Left lung (tissue), 10 donors: ENCODE measurements around the gene GGT5. TPM values are rescaled to one million over a fixed set of nuclear protein-coding genes. Genes with fewer than 3 reads are reported as not detected.
A peak's percentile ranks its signal among the peaks of the same experiment; 100 is the strongest.
"Not testable (repeated sequence)": the region's sequence is repeated elsewhere in the genome, so short reads cannot be mapped to it uniquely, and the experiment has no call there.

Experiments
- ATAC-seq: fragments of 200-7000 bp; cut with Tn5 transposase; one replicate; pipeline ENCODE4 v1.9.1; 2020; ENCODE audit warnings: moderate library complexity
- DNase-seq, 4 donors: peaks; one replicate each; pipeline ENCODE4 v3.0.0-alpha.2; 2013 to 2020
- H3K27ac ChIP-seq, 2 donors: fragments of 200-600 bp; sonication (generic) in 1 of 2; one replicate each; pipeline versions ENCODE4 v1.5.0 to v1.8.0; 2020 to 2021
- H3K27me3 ChIP-seq, 2 donors: fragments of 200-600 bp; sonication (generic) in 1 of 2; one replicate each; pipeline versions ENCODE4 v1.5.0 to v1.8.0; 2020 to 2021
- H3K36me3 ChIP-seq, 2 donors: fragments of 200-600 bp; sonication (generic) in 1 of 2; one replicate each; pipeline versions ENCODE4 v1.5.0 to v1.8.0; 2020 to 2021
- H3K4me1 ChIP-seq, 2 donors: fragments of 200-600 bp; one replicate each; pipeline ENCODE4 v1.8.0; 2021
- H3K4me3 ChIP-seq, 2 donors: fragments of 200-600 bp; sonication (generic) in 1 of 2; one replicate each; pipeline versions ENCODE4 v1.5.0 to v1.8.0; 2020 to 2021; ENCODE audit warnings: mild to moderate bottlenecking in 1 of 2
- H3K9me3 ChIP-seq, 2 donors: fragments of 200-600 bp; sonication (generic) in 1 of 2; one replicate each; pipeline versions ENCODE4 v1.5.0 to v1.8.0; 2020 to 2021
- intact Hi-C, 2 donors: fragments of 100-400 bp; cut with DNase I; formaldehyde crosslinking; loops; one replicate each; pipeline versions ENCODE4 v1.11.2 to v1.14.2; 2022
- polyA plus RNA-seq, 6 donors: library from polyadenylated mRNA; unstranded; fragments of 120-200 nt; gene quantifications; one replicate each; pipeline ENCODE4 v1.2.1, GENCODE V29; 2013; ENCODE audit not compliant: insufficient read length in 6 of 6
- total RNA-seq, 2 donors: library from RNA; stranded (reverse); fragmentation: NEBNext Ultra II Directional; extraction: Animal tissue kit (Norgen Biotek cat#: 25700); gene quantifications; one replicate each; pipeline ENCODE4 v1.2.1, GENCODE V29; 2021
- TF ChIP-seq, protein P1 (sequence below), 2 donors: fragments of 200-600 bp; sonication (generic) in 1 of 2; IDR thresholded peaks; one replicate each; pipeline versions ENCODE4 v1.5.0 to v1.8.0; 2021; ENCODE audit warnings: antibody characterized with exemption in 2 of 2
- donor health status: DM: no; HTN: yes; CAD: no.
- donor health status: DM: no; HTN: no; CAD: no.

GGT5 gene
- total and polyA plus RNA-seq, 8 donors = 10.6 to 25.6 (median 13.5) TPM

DNA sequence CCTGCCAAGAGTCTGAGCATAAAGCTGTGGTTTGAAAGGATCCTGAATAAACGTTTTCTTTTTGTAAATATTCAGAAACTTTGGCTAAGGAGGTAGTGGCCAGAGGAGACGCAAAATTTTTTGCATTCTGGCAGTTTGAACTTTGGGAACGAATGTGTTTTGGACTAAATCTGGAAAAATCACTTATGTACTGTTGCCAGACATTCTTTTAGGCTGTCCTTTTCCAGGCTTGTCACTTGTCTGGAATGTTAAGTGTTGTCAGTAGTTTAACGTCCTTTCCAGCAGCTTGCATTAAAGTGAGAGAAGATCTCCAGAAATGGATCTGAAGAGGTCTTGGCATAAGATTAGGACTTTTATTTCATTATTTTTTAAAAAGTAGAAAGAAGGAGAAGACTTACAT lies 44.2 kb upstream of the GGT5 start:
- H3K27me3 ChIP-seq = no peaks in the 10 kb centered on the region
- H3K4me1 ChIP-seq = peaks cover 42 to 62% of the 10 kb centered on the region in 2 donors
- intact Hi-C loops = no loop called here
- no peak overlapping the region for H3K4me3 ChIP-seq
- DNase-seq (peak in 2 of 4 donors; percentile 88 to 89), ATAC-seq (peak; percentile 56)
- H3K36me3 ChIP-seq = no peaks in the 10 kb centered on the region
- TF ChIP-seq, protein P1, sequence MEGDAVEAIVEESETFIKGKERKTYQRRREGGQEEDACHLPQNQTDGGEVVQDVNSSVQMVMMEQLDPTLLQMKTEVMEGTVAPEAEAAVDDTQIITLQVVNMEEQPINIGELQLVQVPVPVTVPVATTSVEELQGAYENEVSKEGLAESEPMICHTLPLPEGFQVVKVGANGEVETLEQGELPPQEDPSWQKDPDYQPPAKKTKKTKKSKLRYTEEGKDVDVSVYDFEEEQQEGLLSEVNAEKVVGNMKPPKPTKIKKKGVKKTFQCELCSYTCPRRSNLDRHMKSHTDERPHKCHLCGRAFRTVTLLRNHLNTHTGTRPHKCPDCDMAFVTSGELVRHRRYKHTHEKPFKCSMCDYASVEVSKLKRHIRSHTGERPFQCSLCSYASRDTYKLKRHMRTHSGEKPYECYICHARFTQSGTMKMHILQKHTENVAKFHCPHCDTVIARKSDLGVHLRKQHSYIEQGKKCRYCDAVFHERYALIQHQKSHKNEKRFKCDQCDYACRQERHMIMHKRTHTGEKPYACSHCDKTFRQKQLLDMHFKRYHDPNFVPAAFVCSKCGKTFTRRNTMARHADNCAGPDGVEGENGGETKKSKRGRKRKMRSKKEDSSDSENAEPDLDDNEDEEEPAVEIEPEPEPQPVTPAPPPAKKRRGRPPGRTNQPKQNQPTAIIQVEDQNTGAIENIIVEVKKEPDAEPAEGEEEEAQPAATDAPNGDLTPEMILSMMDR (IDR thresholded peaks at IDR 0.05) = no peak
- peak overlapping the region; percentile 14 to 43 for H3K27ac ChIP-seq
- H3K9me3 ChIP-seq = no peaks in the 10 kb centered on the region

DNA sequence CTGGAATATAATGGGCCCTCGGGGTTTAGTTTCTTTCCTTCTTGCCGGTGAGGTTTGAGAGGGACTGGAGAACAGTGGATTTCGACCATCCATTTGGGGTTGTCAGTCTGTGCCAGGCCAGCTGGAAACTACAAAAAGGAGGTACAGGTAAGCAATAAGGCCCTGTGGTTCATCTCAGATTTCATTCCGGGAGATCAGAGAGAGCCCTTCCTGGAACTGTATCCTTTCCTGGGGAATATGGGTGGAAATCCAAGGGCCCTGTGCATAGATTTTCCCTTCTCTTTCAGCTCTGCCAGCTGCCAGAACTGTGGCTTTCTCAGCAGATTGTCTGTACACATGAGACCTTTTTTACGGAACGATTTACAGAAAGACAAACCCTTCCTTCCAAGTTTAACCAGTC lies 42.9 kb upstream of the GGT5 start:
- H3K4me1 ChIP-seq = peaks cover 42 to 57% of the 10 kb centered on the region in 2 donors
- H3K27me3 ChIP-seq, DNase-seq, ATAC-seq, H3K9me3 ChIP-seq, intact Hi-C loops, H3K4me3 ChIP-seq, H3K36me3 ChIP-seq: not testable (repeated sequence)
- H3K27ac ChIP-seq = peak overlapping the region in 1 of 2 donors; percentile 36

DNA sequence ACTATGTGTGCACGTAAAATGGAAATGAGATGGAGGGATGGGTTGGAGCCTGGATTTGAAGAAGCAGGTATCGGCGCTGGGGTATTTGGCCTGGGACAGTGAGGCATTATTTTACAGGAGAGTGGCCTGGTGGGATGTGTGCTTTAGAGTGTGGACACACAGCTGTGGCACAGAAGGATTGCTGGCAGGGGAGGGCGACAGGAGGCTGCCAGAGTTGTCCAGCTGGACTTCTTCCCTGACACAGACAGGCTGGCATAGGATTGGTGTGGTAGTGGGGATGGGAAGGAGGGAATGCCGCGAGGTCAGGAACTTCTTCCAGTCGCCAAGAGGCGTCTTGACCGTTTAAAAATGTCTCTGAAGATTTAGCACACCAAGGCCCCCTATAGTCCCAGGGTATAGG lies 42.3 kb upstream of the GGT5 start:
- DNase-seq = not testable (repeated sequence)

DNA sequence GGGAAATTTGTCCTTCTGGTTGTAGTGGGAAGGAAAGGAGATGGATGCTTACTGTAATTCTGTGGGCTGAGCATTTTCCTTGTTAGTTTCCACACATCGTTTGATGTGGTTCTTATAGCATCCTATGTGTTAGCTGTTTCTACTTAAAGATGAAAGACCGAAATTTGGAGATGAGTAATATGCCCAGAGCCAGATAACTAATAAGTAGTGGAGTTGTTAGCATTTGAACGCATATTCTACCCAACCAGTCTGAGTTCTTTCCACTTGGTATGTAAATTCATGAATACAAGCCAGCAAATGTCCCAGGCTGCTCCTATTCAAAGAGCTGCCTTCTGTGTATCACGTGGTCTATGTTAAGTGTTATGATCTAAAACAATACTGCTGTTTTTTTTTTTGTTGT lies 40.4 kb upstream of the GGT5 start:
- Histone ChIP-seq H3K27ac (peak overlapping the region; percentile 4 to 55), H3K4me3 (no peak overlapping the region), H3K36me3 (no peaks in the 10 kb centered on the region), H3K27me3 (no peaks in the 10 kb centered on the region), H3K9me3 (no peaks in the 10 kb centered on the region), H3K4me1 (peaks cover 28 to 42% of the 10 kb centered on the region in 2 donors)
- ATAC-seq = no peak
- peak in 1 of 4 donors; percentile 48 for DNase-seq
- TF ChIP-seq, protein P1 (IDR thresholded peaks at IDR 0.05) = no peak
- intact Hi-C loops = no loop called here

More for the DNA sequence above, 42.3 kb upstream of the GGT5 start:
- H3K9me3 ChIP-seq, ATAC-seq, H3K27me3 ChIP-seq, H3K36me3 ChIP-seq, intact Hi-C loops, H3K4me3 ChIP-seq: not testable (repeated sequence)
- peak overlapping the region in 1 of 2 donors; percentile 36 for H3K27ac ChIP-seq
- peaks cover 42 to 57% of the 10 kb centered on the region in 2 donors for H3K4me1 ChIP-seq

DNA sequence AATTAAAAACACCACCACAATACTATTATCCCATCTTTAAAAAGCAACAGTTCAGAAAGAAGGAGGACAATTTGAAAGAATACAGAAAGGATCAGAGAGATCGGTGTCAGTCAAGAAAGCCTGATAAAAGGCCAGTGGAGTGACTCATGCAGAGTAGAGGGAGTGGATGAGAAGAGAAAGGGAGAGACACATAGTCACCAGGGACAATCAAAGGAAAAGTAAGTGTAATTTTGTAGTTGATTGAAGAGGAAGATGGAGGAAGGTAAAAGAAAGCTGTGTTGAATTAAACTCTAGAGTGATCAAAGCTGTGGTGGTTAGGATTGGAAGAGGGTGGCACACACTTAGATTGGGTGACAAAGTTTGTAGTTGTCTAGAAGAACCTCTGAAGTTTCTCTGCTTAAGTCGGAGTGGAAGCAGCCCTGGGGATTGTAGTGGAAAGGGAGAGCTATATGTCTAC lies 39.9 kb upstream of the GGT5 start:
- H3K27me3 ChIP-seq = no peaks in the 10 kb centered on the region
- peak overlapping the region; percentile 4 to 55 for H3K27ac ChIP-seq
- TF ChIP-seq, protein P1 (IDR thresholded peaks at IDR 0.05) = no peak
- ATAC-seq (no peak), DNase-seq (no peak)
- no peaks in the 10 kb centered on the region for H3K36me3 ChIP-seq
- no peak overlapping the region for H3K4me3 ChIP-seq
- no peaks in the 10 kb centered on the region for H3K9me3 ChIP-seq
- peaks cover 24 to 37% of the 10 kb centered on the region in 2 donors for H3K4me1 ChIP-seq
- intact Hi-C loops = no loop called here

DNA sequence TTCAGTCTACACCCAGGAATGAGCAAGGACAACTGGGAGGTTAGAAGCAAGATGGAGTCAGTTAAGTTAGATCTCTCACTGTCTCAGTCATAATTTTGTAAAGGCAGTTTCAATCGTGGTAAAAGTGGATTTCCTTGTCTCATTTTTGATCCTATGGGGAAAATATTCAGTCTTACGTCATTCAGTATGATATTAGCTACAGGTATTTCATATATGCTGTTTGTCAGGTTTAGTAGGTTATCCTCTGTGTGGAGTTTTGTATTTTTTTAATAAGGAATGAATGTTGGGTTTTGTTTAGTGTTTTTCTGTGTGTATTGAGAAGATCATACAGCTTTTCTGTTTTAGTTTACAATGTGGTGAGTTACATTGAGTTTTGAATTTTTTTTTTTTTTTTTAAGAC lies 37.5 kb upstream of the GGT5 start:
- no peaks in the 10 kb centered on the region for H3K9me3 ChIP-seq
- H3K27ac ChIP-seq = no peak overlapping the region
- intact Hi-C loops = no loop called here
- H3K36me3 ChIP-seq = no peaks in the 10 kb centered on the region
- TF ChIP-seq, protein P1 (IDR thresholded peaks at IDR 0.05) = no peak
- no peaks in the 10 kb centered on the region for H3K27me3 ChIP-seq
- DNase-seq (no peak), ATAC-seq (no peak)
- peaks cover 21 to 25% of the 10 kb centered on the region in 2 donors for H3K4me1 ChIP-seq
- H3K4me3 ChIP-seq = no peak overlapping the region

DNA sequence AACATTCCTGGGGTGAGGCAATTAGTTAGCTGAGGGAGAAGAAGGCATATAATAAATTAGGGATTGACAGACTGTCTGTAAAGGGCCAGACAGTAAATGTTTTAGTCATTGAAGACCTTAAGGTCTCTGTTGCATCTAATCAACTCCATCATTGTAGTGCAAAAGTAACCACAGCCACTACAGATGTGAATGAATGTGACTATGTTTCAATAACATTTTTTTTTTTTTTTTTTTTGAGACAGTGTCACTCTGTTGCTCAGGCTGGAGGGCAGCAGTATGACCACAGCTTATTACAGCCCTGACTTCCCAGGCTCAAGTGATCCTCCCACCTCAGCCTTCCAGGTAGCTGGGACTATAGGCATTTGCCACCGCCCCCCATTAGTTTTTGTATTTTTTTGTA lies 35.5 kb upstream of the GGT5 start:
- ATAC-seq, H3K27ac ChIP-seq, H3K4me3 ChIP-seq, DNase-seq, intact Hi-C loops, H3K9me3 ChIP-seq, H3K27me3 ChIP-seq, H3K36me3 ChIP-seq: not testable (repeated sequence)
- peaks cover 9 to 15% of the 10 kb centered on the region in 2 donors for H3K4me1 ChIP-seq

DNA sequence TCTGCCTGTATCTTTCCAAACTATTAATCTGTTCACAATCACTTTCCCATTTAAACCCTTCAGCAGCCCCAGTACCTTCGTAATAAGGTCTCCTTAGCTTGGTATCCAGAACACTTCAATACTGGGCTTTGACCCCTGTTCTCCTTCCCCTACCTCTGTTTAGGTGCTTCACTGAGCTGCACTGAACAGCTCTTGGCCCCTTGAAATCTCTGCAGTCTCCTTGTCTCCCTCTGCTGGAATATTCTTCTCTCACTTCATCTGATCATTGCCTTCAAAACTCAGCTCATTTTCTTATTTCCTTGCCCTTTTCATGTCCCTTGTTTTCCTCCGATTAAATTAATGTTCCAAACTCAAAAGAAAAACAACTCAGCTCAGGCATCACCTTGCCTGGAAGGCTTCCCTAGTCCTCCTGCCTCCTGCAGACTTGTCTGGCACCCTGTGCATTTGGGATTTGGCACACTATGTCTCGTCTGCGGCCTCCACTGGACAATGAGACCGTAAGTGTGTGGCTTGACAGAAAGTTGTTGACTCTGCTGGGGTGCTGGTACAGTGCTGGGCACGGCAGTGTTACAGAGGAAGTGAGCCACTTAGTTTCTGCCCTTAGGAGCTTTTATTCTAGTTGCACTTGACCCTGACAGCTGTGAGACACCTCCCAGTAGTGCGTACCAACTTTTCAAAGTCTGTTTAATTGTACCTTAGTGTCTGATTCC lies 30.0 kb upstream of the GGT5 start:
- Histone ChIP-seq H3K27ac (peak overlapping the region; percentile 39 to 43), H3K4me1 (peaks cover 20 to 37% of the 10 kb centered on the region in 2 donors)
- intact Hi-C loops, H3K9me3 ChIP-seq, DNase-seq, H3K27me3 ChIP-seq, ATAC-seq, H3K36me3 ChIP-seq, H3K4me3 ChIP-seq: not testable (repeated sequence)

DNA sequence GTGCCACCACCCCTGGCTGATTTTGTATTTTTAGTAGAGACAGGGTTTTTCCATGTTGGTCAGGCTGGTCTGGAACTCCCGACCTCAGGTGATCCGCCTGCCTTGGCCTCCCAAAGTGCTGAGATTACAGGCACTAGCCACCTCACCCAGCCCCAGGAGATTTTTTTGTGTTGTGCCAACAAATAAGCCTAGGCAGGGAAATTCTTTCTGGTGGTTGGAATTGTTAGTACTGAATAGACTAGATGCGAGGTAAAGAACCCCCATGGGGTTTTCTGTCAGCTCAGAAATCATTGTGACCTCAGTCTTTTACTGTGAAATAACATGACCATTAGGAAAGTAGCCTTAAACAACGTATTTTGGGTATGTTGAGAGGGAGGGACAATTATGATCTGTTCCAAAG lies 29.0 kb upstream of the GGT5 start:
- H3K27ac ChIP-seq = peak overlapping the region; percentile 16 to 41
- intact Hi-C loops, H3K4me3 ChIP-seq, H3K36me3 ChIP-seq, H3K27me3 ChIP-seq, H3K9me3 ChIP-seq, DNase-seq, ATAC-seq: not testable (repeated sequence)
- H3K4me1 ChIP-seq = peaks cover 20 to 37% of the 10 kb centered on the region in 2 donors
